GM18870 (cell line): Measurements from ENCODE around the gene SLFN14.
"Not testable (repeated sequence)": the region's sequence is repeated elsewhere in the genome, so short reads cannot be mapped to it uniquely, and the experiment has no call there.

Experiments used
- ATAC-seq: cut with Tn5 transposase; IDR thresholded peaks from one replicate; pipeline ENCODE4 v1.9.1; 2021; ENCODE audit warnings: moderate library complexity; ENCODE audit not compliant: unreplicated experiment

SLFN14 gene

DNA sequence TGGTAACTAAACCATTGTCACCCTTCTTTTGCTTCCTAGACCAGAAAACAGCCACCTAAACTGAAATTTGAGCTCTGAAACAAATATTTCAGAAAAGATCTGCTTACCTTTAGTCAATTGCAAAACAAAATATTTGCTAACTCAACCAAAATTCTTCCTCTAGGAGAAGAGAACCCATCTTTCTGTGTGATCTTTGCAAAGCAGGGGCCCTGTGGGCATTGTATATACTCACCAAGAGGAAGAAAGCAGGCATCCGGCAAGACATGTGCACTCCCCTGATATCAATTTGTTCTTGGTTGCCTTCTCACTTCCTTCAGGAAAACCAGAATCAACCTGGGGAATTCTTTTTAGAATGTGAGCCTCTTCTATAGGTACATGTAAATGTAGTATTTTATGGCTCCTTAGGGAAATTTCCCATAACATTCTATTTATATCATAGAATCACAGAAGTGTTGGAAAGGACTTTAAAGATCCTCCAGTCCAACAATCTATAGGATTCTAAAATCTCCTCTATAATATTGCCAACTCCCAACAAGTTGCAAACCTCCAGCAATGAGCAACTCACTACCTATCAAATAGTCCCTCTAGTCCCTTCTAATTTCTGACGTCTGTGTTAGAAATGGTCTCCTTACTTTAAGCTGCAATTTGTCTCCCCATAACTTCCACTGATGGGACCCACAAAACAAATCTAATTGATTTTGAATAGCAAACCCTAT, 966 bp downstream of the SLFN14 start:
- ATAC-seq, result no peak

GRCh38 chr17:35557353-35557752, 3.3 kb downstream of the SLFN14 start:
- no peak for ATAC-seq

- ATAC-seq, result no peak
Observed at GRCh38 chr17:35555691-35556090, 4.9 kb downstream of the SLFN14 start.

GRCh38 chr17:35554668-35555067, 6.0 kb downstream of the SLFN14 start:
- no peak for ATAC-seq

DNA sequence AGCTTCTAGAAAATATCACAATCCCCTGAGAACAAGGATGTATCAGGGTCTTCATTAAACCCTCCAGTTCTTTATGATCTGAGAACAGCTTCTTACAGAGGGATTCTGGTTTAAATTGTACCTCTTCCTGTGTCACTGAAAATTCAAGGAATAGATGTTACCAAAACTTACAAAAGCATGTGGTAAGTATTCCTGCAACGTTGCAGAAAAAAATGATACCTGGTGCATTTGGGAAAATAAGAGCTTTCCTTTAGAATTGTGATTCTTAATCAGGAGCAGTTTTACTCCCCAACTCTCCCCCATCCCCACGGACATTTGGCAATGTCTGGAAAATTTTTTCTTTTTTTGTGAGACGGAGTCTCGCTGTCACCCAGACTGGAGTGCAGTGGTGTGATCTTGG, 7.3 kb downstream of the SLFN14 start:
- ATAC-seq, result no peak

GRCh38 chr17:35548978-35549377, 11.6 kb downstream of the SLFN14 start:
- no peak for ATAC-seq

GRCh38 chr17:35548208-35548810, 12.3 kb downstream of the SLFN14 start:
- ATAC-seq, result no peak

GRCh38 chr17:35546487-35546886, 14.1 kb downstream of the SLFN14 start:
- ATAC-seq, result no peak

GRCh38 chr17:35545150-35545549, 15.5 kb downstream of the SLFN14 start:
- no peak for ATAC-seq

GRCh38 chr17:35543856-35544255, 16.8 kb downstream of the SLFN14 start:
- ATAC-seq, result no peak

- no peak for ATAC-seq
Observed at GRCh38 chr17:35542990-35543389, 17.6 kb downstream of the SLFN14 start.

DNA sequence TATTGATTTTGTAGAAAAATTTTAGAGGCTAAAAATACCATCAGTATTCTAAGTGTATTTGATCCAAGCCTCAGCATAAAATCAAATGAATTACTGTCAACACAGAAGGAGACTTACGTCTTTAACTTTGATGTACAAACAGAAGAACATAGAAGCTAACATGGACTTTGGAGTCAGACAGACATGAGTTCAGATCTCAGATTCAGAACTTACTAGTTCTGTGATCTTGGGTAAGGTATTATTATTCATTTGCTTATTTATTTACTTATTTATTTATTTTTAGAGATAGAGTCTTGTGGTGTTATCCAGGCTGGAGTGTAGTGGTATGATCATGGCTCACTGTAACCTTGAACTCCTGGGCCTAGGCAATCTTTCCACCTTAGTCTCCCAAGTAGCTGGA, 19.2 kb downstream of the SLFN14 start:
- ATAC-seq, result no peak

DNA sequence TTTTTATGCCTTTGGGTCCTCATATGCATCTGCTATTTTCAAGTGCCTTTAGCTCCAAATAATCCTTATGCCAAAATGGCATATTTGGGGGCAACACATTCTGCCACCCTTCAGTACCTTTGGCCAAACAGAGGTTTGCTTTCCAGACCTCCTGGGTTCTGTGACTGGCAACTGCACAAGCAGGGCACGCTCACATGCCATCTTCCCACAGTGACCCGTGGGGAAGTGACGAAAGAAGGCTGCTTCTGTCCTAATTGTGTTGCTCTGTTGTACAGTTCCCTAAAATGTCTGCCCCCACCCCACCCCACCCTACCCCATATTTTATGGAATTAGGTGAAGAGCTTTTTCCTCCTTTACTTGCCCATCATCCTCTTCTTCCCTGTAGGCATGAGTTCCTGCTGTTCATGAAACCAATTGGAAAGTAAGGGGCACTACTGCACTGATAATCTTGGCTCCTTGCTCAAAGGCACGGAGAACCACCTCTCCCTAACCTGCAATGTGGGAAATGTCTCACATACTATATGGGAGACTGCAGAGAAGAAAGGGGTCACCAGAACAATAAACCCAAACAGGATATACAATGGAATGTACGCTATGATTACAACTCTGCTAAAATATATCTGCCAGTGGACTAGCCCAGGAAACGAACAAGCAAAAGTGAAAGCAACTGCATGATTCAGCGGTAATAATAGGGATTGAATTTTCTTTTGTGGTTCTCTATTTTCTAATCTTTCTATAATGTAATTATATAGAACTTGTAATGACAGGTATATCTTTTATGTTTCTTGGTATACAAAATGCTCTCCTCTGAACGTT, 19.8 kb downstream of the SLFN14 start:
- no peak for ATAC-seq

GRCh38 chr17:35539659-35540026, 21.0 kb downstream of the SLFN14 start:
- no peak for ATAC-seq

DNA sequence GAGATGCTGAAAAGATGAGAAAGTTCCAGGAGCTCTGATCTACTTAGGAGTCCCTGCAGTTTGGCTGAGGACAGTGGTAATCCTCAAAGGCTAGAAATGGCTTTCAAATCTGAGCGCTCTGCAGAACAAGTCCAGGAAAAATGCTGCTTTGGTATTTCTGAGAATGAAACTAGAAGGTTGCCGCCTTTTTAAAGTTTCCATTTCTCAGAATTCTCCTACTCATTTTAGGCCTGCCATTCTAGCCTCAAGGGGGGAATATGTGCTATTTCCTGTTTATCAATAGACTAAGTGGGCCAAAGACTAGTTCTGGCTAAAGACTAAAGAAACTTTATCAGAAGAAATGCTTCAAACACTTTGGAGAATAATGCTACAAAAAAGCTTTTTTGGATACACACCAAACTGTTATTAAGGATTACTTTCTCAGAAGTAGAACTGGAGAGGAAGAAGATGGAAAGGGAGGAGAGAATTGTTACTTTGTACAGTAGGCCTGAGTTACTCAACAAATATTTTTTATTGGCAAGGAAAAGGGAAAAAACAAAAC, 22.9 kb downstream of the SLFN14 start, which contains the start of gene SLFN12L:
TSS of gene SLFN12L (minus strand) at position 78 of the 541 bp plus-strand sequence. CDS start 15,314 bp downstream, outside the sequence.
- ATAC-seq, result no peak

GRCh38 chr17:35536664-35537171, 23.9 kb downstream of the SLFN14 start:
- ATAC-seq, result no peak

DNA sequence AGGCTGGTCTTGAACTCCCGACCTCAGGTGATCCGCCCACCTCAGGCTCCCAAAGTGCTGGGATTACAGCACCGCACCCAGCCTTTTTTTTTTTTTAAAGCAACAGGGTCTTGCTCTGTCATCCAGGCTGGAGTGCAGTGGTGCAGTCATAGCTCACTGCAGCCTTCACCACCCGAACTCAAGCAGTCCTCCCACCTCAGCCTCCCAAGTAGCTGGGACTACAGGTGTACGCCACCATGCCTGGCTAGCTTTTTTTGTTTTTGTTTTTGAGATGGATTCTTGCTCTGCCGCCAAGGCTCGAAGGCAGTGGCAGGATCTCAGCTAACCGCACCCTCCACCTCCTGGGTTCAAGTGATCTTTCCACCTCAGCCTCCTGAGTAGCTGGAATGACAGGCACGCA, 25.2 kb downstream of the SLFN14 start:
- not testable (repeated sequence) for ATAC-seq

GRCh38 chr17:35534576-35535093, 26.0 kb downstream of the SLFN14 start:
- no peak for ATAC-seq

DNA sequence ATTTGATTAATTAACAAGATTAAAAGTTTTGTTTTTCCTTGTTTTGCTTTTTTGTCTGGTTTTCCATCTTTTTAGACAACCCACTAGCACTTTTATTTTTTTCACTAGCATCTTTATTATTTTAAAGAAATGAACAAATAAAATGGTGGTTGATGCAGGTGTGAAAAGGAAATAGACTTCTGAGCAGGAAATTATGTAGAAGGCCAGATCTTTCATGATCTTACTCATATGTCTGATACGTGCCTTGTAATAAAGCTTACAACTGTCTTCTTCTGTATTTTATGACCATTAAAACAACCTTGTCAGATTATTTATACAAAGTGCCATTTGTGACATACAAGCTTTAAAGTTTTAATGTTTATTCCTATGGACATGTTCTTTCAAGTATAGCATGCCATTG, 29.5 kb downstream of the SLFN14 start:
- no peak for ATAC-seq

DNA sequence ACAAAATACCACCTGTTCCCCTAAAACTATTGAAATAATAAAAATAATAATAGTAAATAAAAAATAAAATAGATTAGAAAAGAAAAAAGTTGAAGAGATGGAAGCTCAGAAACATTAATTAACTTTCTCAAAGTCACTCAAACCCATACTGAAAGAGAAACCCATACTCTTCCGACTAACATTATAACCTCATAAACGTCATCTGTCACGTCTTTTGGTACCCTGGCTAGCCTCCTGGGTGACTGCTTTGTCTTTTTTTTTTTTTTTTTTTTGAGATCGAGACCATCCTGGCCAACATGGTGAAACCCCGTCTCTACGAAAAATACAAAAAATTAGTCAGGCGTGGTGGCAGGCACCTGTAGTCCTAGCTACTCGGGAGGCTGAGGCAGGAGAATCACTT, 30.8 kb downstream of the SLFN14 start:
- ATAC-seq, result no peak

DNA sequence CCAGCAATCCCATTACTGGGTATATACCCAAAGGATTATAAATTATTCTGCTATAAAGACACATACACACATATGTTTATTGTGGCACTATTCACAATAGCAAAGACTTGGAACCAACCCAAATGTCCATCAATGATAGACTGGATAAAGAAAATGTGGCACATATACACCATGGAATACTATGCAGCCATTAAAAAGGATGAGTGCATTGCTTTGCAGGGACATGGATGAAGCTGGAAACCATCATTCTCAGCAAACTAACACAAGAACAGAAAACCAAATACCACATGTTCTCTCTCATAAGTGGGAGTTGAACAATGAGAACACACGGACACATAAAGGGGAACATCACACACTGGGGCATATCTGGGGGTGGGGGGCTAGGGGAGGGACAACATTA, 31.3 kb downstream of the SLFN14 start:
- not testable (repeated sequence) for ATAC-seq
